H54 (cell line): Measurements from ENCODE around the gene PCYOX1L.
"Not testable (repeated sequence)": the region's sequence is repeated elsewhere in the genome, so short reads cannot be mapped to it uniquely, and the experiment has no call there.

ENCODE experiments used
- DNase-seq: peaks from one replicate; pipeline ENCODE4 v3.0.0; 2011; ENCODE audit warnings: low spot score, mixed read lengths; ENCODE audit not compliant: insufficient read length
- FAIRE-seq: peaks from 3 replicates; lab custom pipeline; 2011; peaks lifted over from hg19 to GRCh38; lab: Jason Lieb, UNC
- POLR2A ChIP-seq: IDR thresholded peaks from 2 replicates; pipeline ENCODE4 v1.6.1; 2011; ENCODE audit warnings: low read depth, mild to moderate bottlenecking, low read length

Gene PCYOX1L

GRCh38 chr5:149379177-149379761 is 21.4 kb downstream of the PCYOX1L start, which contains the start of gene IL17B:
Gene IL17B, minus strand, starts transcription at chr5:149379292. Its CDS starts 67 bp downstream, at chr5:149379225.
- FAIRE-seq (no peak), DNase-seq (no peak)
- TF ChIP-seq POLR2A: no peak

- FAIRE-seq: no peak
- no peak for DNase-seq
- no peak for TF ChIP-seq POLR2A
Measured at GRCh38 chr5:149379818-149380374, 22.1 kb downstream of the PCYOX1L start.

- FAIRE-seq: no peak
- no peak for TF ChIP-seq POLR2A
- DNase-seq: no peak
Measured at GRCh38 chr5:149380466-149381121, 22.7 kb downstream of the PCYOX1L start.

- no peak for FAIRE-seq
- DNase-seq: no peak
Measured at GRCh38 chr5:149381261-149381985, 23.6 kb downstream of the PCYOX1L start.

GRCh38 chr5:149381986-149382338 is 24.1 kb downstream of the PCYOX1L start:
- FAIRE-seq (no peak), DNase-seq (peak; percentile 83)
- TF ChIP-seq POLR2A: no peak

More at GRCh38 chr5:149381261-149381985, 23.6 kb downstream of the PCYOX1L start:
- no peak for TF ChIP-seq POLR2A

GRCh38 chr5:149382517-149383220 is 24.8 kb downstream of the PCYOX1L start:
- DNase-seq: no peak
- no peak for TF ChIP-seq POLR2A
- no peak for FAIRE-seq

- FAIRE-seq: no peak
- TF ChIP-seq POLR2A: no peak
- no peak for DNase-seq
Measured at GRCh38 chr5:149383399-149383798, 25.6 kb downstream of the PCYOX1L start.

GRCh38 chr5:149386166-149386565 is 28.3 kb downstream of the PCYOX1L start:
- no peak for TF ChIP-seq POLR2A
- FAIRE-seq (no peak), DNase-seq (no peak)

- DNase-seq: no peak
- no peak for TF ChIP-seq POLR2A
- no peak for FAIRE-seq
Measured at GRCh38 chr5:149387081-149387631, 29.3 kb downstream of the PCYOX1L start.

GRCh38 chr5:149387982-149388381 is 30.1 kb downstream of the PCYOX1L start:
- no peak for FAIRE-seq
- no peak for TF ChIP-seq POLR2A
- DNase-seq: no peak

- no peak for TF ChIP-seq POLR2A
- FAIRE-seq: no peak
- DNase-seq: no peak
Measured at GRCh38 chr5:149388498-149389190, 30.8 kb downstream of the PCYOX1L start.

GRCh38 chr5:149389552-149390495 is 32.0 kb downstream of the PCYOX1L start:
- no peak for TF ChIP-seq POLR2A
- DNase-seq (no peak), FAIRE-seq (no peak)

GRCh38 chr5:149391076-149391475 is 33.2 kb downstream of the PCYOX1L start:
- FAIRE-seq, DNase-seq: not testable (repeated sequence)
